OCI-LY3 (cell line): ENCODE data around the gene RASA1.
"Not testable (repeated sequence)": the region's sequence is repeated elsewhere in the genome, so short reads cannot be mapped to it uniquely, and the experiment has no call there.

Experiments
- H2AFZ ChIP-seq: fragments of 200-600, 300-600 bp; shearing (Covaris generic); 2 replicates; pipeline ENCODE4 v1.6.0; 2014; ENCODE audit warnings: antibody characterized with exemption, low read depth, low read length
- H3K27ac ChIP-seq: fragments of 200-600, 300-600 bp; sonication (generic); 2 replicates; pipeline ENCODE4 v1.5.1; 2014; ENCODE audit warnings: mild to moderate bottlenecking, low read length, moderate library complexity, mixed read lengths
- H3K27me3 ChIP-seq: fragments of 200-600, 300-600 bp; sonication (generic); 2 replicates; pipeline ENCODE4 v1.6.1; 2014; ENCODE audit warnings: low read depth, low read length, mixed read lengths
- H3K36me3 ChIP-seq: fragments of 200-600, 300-600 bp; sonication (generic); replicated peaks from 2 replicates; pipeline ENCODE3; 2014; ENCODE audit warnings: low read depth, low read length, mixed read lengths
- H3K4me1 ChIP-seq: fragments of 300-600, 200-600 bp; sonication (generic); 2 replicates; pipeline ENCODE4 v1.6.1; 2014; ENCODE audit warnings: low read length, mixed read lengths
- H3K4me2 ChIP-seq: fragments of 200-600, 300-600 bp; sonication (generic); 2 replicates; pipeline ENCODE4 v1.6.1; 2014; ENCODE audit warnings: low read length, mixed read lengths
- H3K4me3 ChIP-seq: fragments of 300-600, 200-600 bp; sonication (generic); 2 replicates; pipeline ENCODE4 v1.5.1; 2014; ENCODE audit warnings: antibody characterized with exemption, mild to moderate bottlenecking, low read length, moderate library complexity
- H3K79me2 ChIP-seq: fragments of 300-600, 200-600 bp; shearing (Covaris generic); 2 replicates; pipeline ENCODE4 v1.6.1; 2014; ENCODE audit warnings: mild to moderate bottlenecking, low read length, mixed read lengths
- H3K9ac ChIP-seq: fragments of 300-600, 200-600 bp; shearing (Covaris generic); 2 replicates; pipeline ENCODE4 v1.6.0; 2014; ENCODE audit warnings: mild to moderate bottlenecking, low read length, moderate library complexity
- H3K9me3 ChIP-seq: fragments of 200-600, 300-600 bp; shearing (Covaris generic); 2 replicates; pipeline ENCODE4 v1.6.1; 2014; ENCODE audit warnings: low read length, mixed read lengths; ENCODE audit not compliant: insufficient read depth
- H4K20me1 ChIP-seq: fragments of 200-600, 300-600 bp; sonication (generic); 2 replicates; pipeline ENCODE4 v1.6.1; 2016; ENCODE audit warnings: low read length, mixed read lengths; ENCODE audit not compliant: insufficient read depth
- EZH2phosphoT487 ChIP-seq: fragments of 200-600 bp; shearing (Covaris generic); IDR thresholded peaks from 2 replicates; pipeline ENCODE4 v1.6.1; 2018; ENCODE audit warnings: antibody characterized with exemption, mixed run types, low read depth
- TF ChIP-seq, protein P1 (sequence below): fragments of 200-600, 300-600 bp; sonication (generic); IDR thresholded peaks from 2 replicates; pipeline ENCODE4 v1.5.1; 2014; ENCODE audit warnings: antibody characterized with exemption, low read length, low read depth

Gene RASA1

GRCh38 chr5:87300176-87300575, 32.5 kb downstream of the RASA1 start:
- H2AFZ ChIP-seq = no peak overlapping the region
- H4K20me1 ChIP-seq = no peaks in the 10 kb centered on the region; the same call in 1 of the 2 replicates
- H3K9me3 ChIP-seq = no peaks in the 10 kb centered on the region
- H3K4me1 ChIP-seq = no peaks in the 10 kb centered on the region
- H3K27ac ChIP-seq = no peak overlapping the region
- peaks cover 25% of the 10 kb centered on the region for H3K79me2 ChIP-seq
- no peak for TF ChIP-seq EZH2phosphoT487
- TF ChIP-seq, protein P1, sequence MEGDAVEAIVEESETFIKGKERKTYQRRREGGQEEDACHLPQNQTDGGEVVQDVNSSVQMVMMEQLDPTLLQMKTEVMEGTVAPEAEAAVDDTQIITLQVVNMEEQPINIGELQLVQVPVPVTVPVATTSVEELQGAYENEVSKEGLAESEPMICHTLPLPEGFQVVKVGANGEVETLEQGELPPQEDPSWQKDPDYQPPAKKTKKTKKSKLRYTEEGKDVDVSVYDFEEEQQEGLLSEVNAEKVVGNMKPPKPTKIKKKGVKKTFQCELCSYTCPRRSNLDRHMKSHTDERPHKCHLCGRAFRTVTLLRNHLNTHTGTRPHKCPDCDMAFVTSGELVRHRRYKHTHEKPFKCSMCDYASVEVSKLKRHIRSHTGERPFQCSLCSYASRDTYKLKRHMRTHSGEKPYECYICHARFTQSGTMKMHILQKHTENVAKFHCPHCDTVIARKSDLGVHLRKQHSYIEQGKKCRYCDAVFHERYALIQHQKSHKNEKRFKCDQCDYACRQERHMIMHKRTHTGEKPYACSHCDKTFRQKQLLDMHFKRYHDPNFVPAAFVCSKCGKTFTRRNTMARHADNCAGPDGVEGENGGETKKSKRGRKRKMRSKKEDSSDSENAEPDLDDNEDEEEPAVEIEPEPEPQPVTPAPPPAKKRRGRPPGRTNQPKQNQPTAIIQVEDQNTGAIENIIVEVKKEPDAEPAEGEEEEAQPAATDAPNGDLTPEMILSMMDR = no peak
- no peak overlapping the region for H3K4me3 ChIP-seq
- peaks cover 3% of the 10 kb centered on the region for H3K36me3 ChIP-seq
- no peaks in the 10 kb centered on the region for H3K27me3 ChIP-seq
- no peak overlapping the region for H3K4me2 ChIP-seq
- no peak overlapping the region for H3K9ac ChIP-seq

DNA sequence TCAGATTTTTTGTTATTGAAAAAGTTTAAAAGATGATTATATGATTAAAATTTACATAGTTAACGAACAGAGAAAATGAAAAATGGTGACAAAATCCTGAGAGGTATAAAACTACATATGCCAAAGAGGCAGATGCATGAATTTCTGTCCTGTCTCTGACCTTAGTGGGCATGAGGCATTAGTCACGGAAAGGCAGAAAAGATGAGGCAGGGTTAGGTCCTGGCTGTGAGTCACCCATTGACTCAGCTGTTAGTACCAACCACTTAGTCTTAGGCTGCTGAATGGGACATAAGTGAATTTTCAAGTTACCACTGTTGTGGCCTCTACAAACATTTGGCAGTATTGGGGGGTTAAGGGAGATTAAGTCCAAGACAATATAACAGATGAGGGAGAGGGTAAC, 33.1 kb downstream of the RASA1 start:
- peaks cover 21% of the 10 kb centered on the region for H3K79me2 ChIP-seq
- no peak overlapping the region for H3K27ac ChIP-seq
- TF ChIP-seq EZH2phosphoT487 = no peak
- TF ChIP-seq, protein P1 = no peak
- no peaks in the 10 kb centered on the region for H3K4me1 ChIP-seq
- no peak overlapping the region for H3K9ac ChIP-seq
- no peak overlapping the region for H2AFZ ChIP-seq
- peaks cover 4% of the 10 kb centered on the region for H3K36me3 ChIP-seq
- no peak overlapping the region for H3K4me2 ChIP-seq
- no peaks in the 10 kb centered on the region for H3K9me3 ChIP-seq
- H3K27me3 ChIP-seq = no peaks in the 10 kb centered on the region
- H4K20me1 ChIP-seq = no peaks in the 10 kb centered on the region; the same call in 1 of the 2 replicates
- no peak overlapping the region for H3K4me3 ChIP-seq

DNA sequence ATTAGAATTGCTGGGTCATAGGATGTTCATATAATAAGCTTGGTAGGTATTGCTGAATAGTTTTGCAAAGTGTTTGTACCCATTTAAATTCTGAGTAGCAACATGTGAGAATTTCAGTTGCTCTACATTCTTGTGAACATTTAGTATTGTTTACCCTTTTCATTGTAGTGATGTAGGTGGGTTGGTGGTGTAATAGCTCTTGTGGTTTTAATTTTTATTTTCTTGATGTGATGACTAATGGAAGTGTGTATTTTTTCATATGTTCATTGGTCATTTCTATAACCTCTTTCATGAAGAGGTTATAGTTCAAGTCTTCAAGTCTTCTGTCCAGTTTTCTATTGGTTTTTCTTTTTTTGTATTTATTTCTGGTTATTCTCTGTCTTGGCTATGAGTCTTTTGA, 34.4 kb downstream of the RASA1 start:
- H3K9me3 ChIP-seq = no peaks in the 10 kb centered on the region
- H3K27me3 ChIP-seq = no peaks in the 10 kb centered on the region
- H4K20me1 ChIP-seq = no peaks in the 10 kb centered on the region; the same call in 1 of the 2 replicates
- no peaks in the 10 kb centered on the region for H3K4me1 ChIP-seq
- TF ChIP-seq, protein P1 = no peak
- TF ChIP-seq EZH2phosphoT487 = no peak
- H3K4me3 ChIP-seq = no peak overlapping the region
- no peak overlapping the region for H3K27ac ChIP-seq
- no peak overlapping the region for H2AFZ ChIP-seq
- H3K36me3 ChIP-seq = peaks cover 4% of the 10 kb centered on the region
- H3K79me2 ChIP-seq = peaks cover 15% of the 10 kb centered on the region
- H3K9ac ChIP-seq = no peak overlapping the region
- no peak overlapping the region for H3K4me2 ChIP-seq

GRCh38 chr5:87303324-87303723, 35.6 kb downstream of the RASA1 start:
- Histone ChIP-seq H3K79me2 (peaks cover 6% of the 10 kb centered on the region; the same call in 1 of the 2 replicates), H3K36me3 (peaks cover 4% of the 10 kb centered on the region), H4K20me1 (no peaks in the 10 kb centered on the region), H3K9ac (no peak overlapping the region), H3K4me3 (no peak overlapping the region), H3K27ac (no peak overlapping the region), H3K27me3 (no peaks in the 10 kb centered on the region), H2AFZ (no peak overlapping the region), H3K4me2 (no peak overlapping the region), H3K9me3 (no peaks in the 10 kb centered on the region), H3K4me1 (peaks cover 4% of the 10 kb centered on the region; the same call in 1 of the 2 replicates)
- TF ChIP-seq, protein P1 = no peak
- no peak for TF ChIP-seq EZH2phosphoT487

GRCh38 chr5:87306090-87306489, 38.4 kb downstream of the RASA1 start:
- H3K4me3 ChIP-seq, H3K9ac ChIP-seq, H4K20me1 ChIP-seq, H3K36me3 ChIP-seq, H2AFZ ChIP-seq, H3K4me2 ChIP-seq, H3K79me2 ChIP-seq, H3K4me1 ChIP-seq, H3K27ac ChIP-seq, H3K27me3 ChIP-seq, H3K9me3 ChIP-seq: not testable (repeated sequence)
